ENCODE results near the gene DNAJC11. TPM values are rescaled to one million over a fixed set of nuclear protein-coding genes. Genes with fewer than 3 reads are reported as not detected.
"Not testable (repeated sequence)": the region's sequence is repeated elsewhere in the genome, so short reads cannot be mapped to it uniquely, and the experiment has no call there.

The DNAJC11 gene
- total RNA-seq (10 to 100 TPM; 30.0 to 31.5 TPM), polyA plus RNA-seq (10 to 100 TPM; 15.5 to 24.3 TPM)
- long read RNA-seq, donor 1, transcript DNAJC11-202 (16 exons, 3,311 nt) = major isoform, 89 of 140 reads
- long read RNA-seq, donor 1, partial matches to known transcripts = 25 of 140 reads
- long read RNA-seq, donor 1, other reads (novel, unspliced or antisense) = 22 of 140 reads
- long read RNA-seq, donor 2, transcript DNAJC11-202 (16 exons, 3,311 nt) = major isoform, 28 of 40 reads
- long read RNA-seq, donor 2, partial matches to known transcripts = 5 of 40 reads
- long read RNA-seq, donor 2, other reads (novel, unspliced or antisense) = 7 of 40 reads

GRCh38 chr1:6701437-6702153, at the start of gene DNAJC11:
Gene DNAJC11, minus strand, starts transcription at chr1:6701816. Its CDS starts 16 bp downstream, at chr1:6701800.
- Histone ChIP-seq H3K27me3 (ENCODE audit: control insufficient read depth in 1 of 2, insufficient read depth in 2 of 2, low read length in 1 of 2) (no peaks in the 10 kb centered on the region), H3K4me1 (ENCODE audit: control insufficient read depth in 1 of 2, insufficient read depth in 2 of 2, low read length in 2 of 2) (peaks cover 0 to 4% of the 10 kb centered on the region in 2 donors), H3K4me3 (ENCODE audit: low read length in 2 of 2) (peak within 1 kb of the TSS; percentile 67 to 83), H3K9me3 (ENCODE audit: control insufficient read depth, low read length) (no peaks in the 10 kb centered on the region), H3K36me3 (ENCODE audit: control insufficient read depth in 1 of 2, insufficient read depth in 2 of 2, low read length in 1 of 2) (no peaks in the 10 kb centered on the region), H3K27ac (ENCODE audit: low read depth in 1 of 2, low read length in 2 of 2) (peak within 1 kb of the TSS in 1 of 2 donors; percentile 29)
- peak; percentile 94 for DNase-seq
- intact Hi-C loops (cut with DNase I) = no loop called here
- ATAC-seq (ENCODE audit: low FRiP score) = peak; percentile 99
- 0% methylated on average over 66 to 80 of the region's 80 CpGs for WGBS, 2 donors

GRCh38 chr1:6750490-6750889, 48.9 kb upstream of the DNAJC11 start:
- ATAC-seq (ENCODE audit: low FRiP score) (no peak), DNase-seq (no peak)
- Histone ChIP-seq H3K4me3 (ENCODE audit: low read length in 2 of 2) (no peak overlapping the region), H3K36me3 (ENCODE audit: control insufficient read depth in 1 of 2, insufficient read depth in 2 of 2, low read length in 1 of 2) (no peaks in the 10 kb centered on the region), H3K27ac (ENCODE audit: low read depth in 1 of 2, low read length in 2 of 2) (no peak overlapping the region), H3K27me3 (ENCODE audit: control insufficient read depth in 1 of 2, insufficient read depth in 2 of 2, low read length in 1 of 2) (no peaks in the 10 kb centered on the region), H3K4me1 (ENCODE audit: control insufficient read depth in 1 of 2, insufficient read depth in 2 of 2, low read length in 2 of 2) (no peaks in the 10 kb centered on the region), H3K9me3 (ENCODE audit: control insufficient read depth, low read length) (no peaks in the 10 kb centered on the region)
- intact Hi-C loops (cut with DNase I) = no loop called here
- 90 to 95% methylated on average over 4 of the region's 4 CpGs for WGBS, 2 donors

GRCh38 chr1:6747674-6748073, 46.1 kb upstream of the DNAJC11 start:
- DNase-seq (no peak), ATAC-seq (ENCODE audit: low FRiP score) (no peak)
- intact Hi-C loops (cut with DNase I) = no loop called here
- no peak overlapping the region for H3K27ac ChIP-seq (ENCODE audit: low read depth in 1 of 2, low read length in 2 of 2)
- 96% methylated on average over 2 of the region's 2 CpGs for WGBS, 2 donors
- H3K36me3 ChIP-seq (ENCODE audit: control insufficient read depth in 1 of 2, insufficient read depth in 2 of 2, low read length in 1 of 2) = no peaks in the 10 kb centered on the region
- H3K4me1 ChIP-seq (ENCODE audit: control insufficient read depth in 1 of 2, insufficient read depth in 2 of 2, low read length in 2 of 2) = no peaks in the 10 kb centered on the region
- H3K27me3 ChIP-seq (ENCODE audit: control insufficient read depth in 1 of 2, insufficient read depth in 2 of 2, low read length in 1 of 2) = no peaks in the 10 kb centered on the region
- H3K4me3 ChIP-seq (ENCODE audit: low read length in 2 of 2) = no peak overlapping the region
- H3K9me3 ChIP-seq (ENCODE audit: control insufficient read depth, low read length) = no peaks in the 10 kb centered on the region

GRCh38 chr1:6745073-6745472, 43.5 kb upstream of the DNAJC11 start:
- ATAC-seq (ENCODE audit: low FRiP score) = no peak
- Histone ChIP-seq H3K27me3 (ENCODE audit: control insufficient read depth in 1 of 2, insufficient read depth in 2 of 2, low read length in 1 of 2) (no peaks in the 10 kb centered on the region), H3K9me3 (ENCODE audit: control insufficient read depth, low read length) (no peaks in the 10 kb centered on the region), H3K36me3 (ENCODE audit: control insufficient read depth in 1 of 2, insufficient read depth in 2 of 2, low read length in 1 of 2) (no peaks in the 10 kb centered on the region), H3K27ac (ENCODE audit: low read depth in 1 of 2, low read length in 2 of 2) (no peak overlapping the region), H3K4me1 (ENCODE audit: control insufficient read depth in 1 of 2, insufficient read depth in 2 of 2, low read length in 2 of 2) (no peaks in the 10 kb centered on the region), H3K4me3 (ENCODE audit: low read length in 2 of 2) (no peak overlapping the region)
- WGBS, 2 donors = 90 to 91% methylated on average over 5 of the region's 5 CpGs
- DNase-seq = no peak
- intact Hi-C loops (cut with DNase I) = no loop called here

GRCh38 chr1:6743189-6744101, 41.8 kb upstream of the DNAJC11 start:
- no peak overlapping the region for H3K4me3 ChIP-seq (ENCODE audit: low read length in 2 of 2)
- ATAC-seq (ENCODE audit: low FRiP score) (peak; percentile 90), DNase-seq (peak; percentile 78 to 80)
- peak overlapping the region in 1 of 2 donors; percentile 66 for H3K27ac ChIP-seq (ENCODE audit: low read depth in 1 of 2, low read length in 2 of 2)
- H3K27me3 ChIP-seq (ENCODE audit: control insufficient read depth in 1 of 2, insufficient read depth in 2 of 2, low read length in 1 of 2) = no peaks in the 10 kb centered on the region
- no peaks in the 10 kb centered on the region for H3K9me3 ChIP-seq (ENCODE audit: control insufficient read depth, low read length)
- H3K36me3 ChIP-seq (ENCODE audit: control insufficient read depth in 1 of 2, insufficient read depth in 2 of 2, low read length in 1 of 2) = no peaks in the 10 kb centered on the region
- no peaks in the 10 kb centered on the region for H3K4me1 ChIP-seq (ENCODE audit: control insufficient read depth in 1 of 2, insufficient read depth in 2 of 2, low read length in 2 of 2)
- intact Hi-C loops (cut with DNase I) = loop anchor here in 1 of 2 donors (5.0 kb wide), 2 partner anchors 39 to 129 kb away; no protein-coding TSS in a partner anchor
- WGBS, 2 donors = 26 to 27% methylated on average over 20 of the region's 20 CpGs

GRCh38 chr1:6742676-6743188, 41.1 kb upstream of the DNAJC11 start:
- peak overlapping the region in 1 of 2 donors; percentile 66 for H3K27ac ChIP-seq (ENCODE audit: low read depth in 1 of 2, low read length in 2 of 2)
- WGBS, 2 donors = 66 to 78% methylated on average over 7 of the region's 7 CpGs
- H3K4me1 ChIP-seq (ENCODE audit: control insufficient read depth in 1 of 2, insufficient read depth in 2 of 2, low read length in 2 of 2); H3K9me3 ChIP-seq (ENCODE audit: control insufficient read depth, low read length); H3K36me3 ChIP-seq (ENCODE audit: control insufficient read depth in 1 of 2, insufficient read depth in 2 of 2, low read length in 1 of 2); ATAC-seq (ENCODE audit: low FRiP score); H3K27me3 ChIP-seq (ENCODE audit: control insufficient read depth in 1 of 2, insufficient read depth in 2 of 2, low read length in 1 of 2); H3K4me3 ChIP-seq (ENCODE audit: low read length in 2 of 2): not testable (repeated sequence)
- DNase-seq = peak in 1 of 2 donors; percentile 24
- intact Hi-C loops (cut with DNase I) = loop anchor here in 1 of 2 donors (5.0 kb wide), 2 partner anchors 40 to 130 kb away; no protein-coding TSS in a partner anchor

- Histone ChIP-seq H3K36me3 (ENCODE audit: control insufficient read depth in 1 of 2, insufficient read depth in 2 of 2, low read length in 1 of 2) (no peaks in the 10 kb centered on the region), H3K4me3 (ENCODE audit: low read length in 2 of 2) (no peak overlapping the region), H3K27me3 (ENCODE audit: control insufficient read depth in 1 of 2, insufficient read depth in 2 of 2, low read length in 1 of 2) (no peaks in the 10 kb centered on the region), H3K27ac (ENCODE audit: low read depth in 1 of 2, low read length in 2 of 2) (no peak overlapping the region), H3K4me1 (ENCODE audit: control insufficient read depth in 1 of 2, insufficient read depth in 2 of 2, low read length in 2 of 2) (no peaks in the 10 kb centered on the region), H3K9me3 (ENCODE audit: control insufficient read depth, low read length) (no peaks in the 10 kb centered on the region)
- 79 to 84% methylated on average over 26 to 30 of the region's 30 CpGs for WGBS, 2 donors
- intact Hi-C loops (cut with DNase I) = no loop called here
- ATAC-seq (ENCODE audit: low FRiP score) (no peak), DNase-seq (peak; percentile 9 to 15)
Measured at GRCh38 chr1:6738987-6739676, 37.5 kb upstream of the DNAJC11 start.

- Histone ChIP-seq H3K36me3 (ENCODE audit: control insufficient read depth in 1 of 2, insufficient read depth in 2 of 2, low read length in 1 of 2) (no peaks in the 10 kb centered on the region), H3K4me1 (ENCODE audit: control insufficient read depth in 1 of 2, insufficient read depth in 2 of 2, low read length in 2 of 2) (no peaks in the 10 kb centered on the region), H3K27me3 (ENCODE audit: control insufficient read depth in 1 of 2, insufficient read depth in 2 of 2, low read length in 1 of 2) (no peaks in the 10 kb centered on the region), H3K9me3 (ENCODE audit: control insufficient read depth, low read length) (no peaks in the 10 kb centered on the region), H3K4me3 (ENCODE audit: low read length in 2 of 2) (no peak overlapping the region), H3K27ac (ENCODE audit: low read depth in 1 of 2, low read length in 2 of 2) (no peak overlapping the region)
- WGBS, 2 donors = 92 to 95% methylated on average over 5 of the region's 5 CpGs
- ATAC-seq (ENCODE audit: low FRiP score) = no peak
- intact Hi-C loops (cut with DNase I) = no loop called here
- peak in 1 of 2 donors; percentile 16 for DNase-seq
Measured at GRCh38 chr1:6732942-6733341, 31.3 kb upstream of the DNAJC11 start.
